Naive thymus-derived CD4-positive, alpha-beta T cell (primary cell): Measurements from ENCODE around the gene CAPN7. TPM values are rescaled to one million over a fixed set of nuclear protein-coding genes. Genes with fewer than 3 reads are reported as not detected.

ENCODE experiments used
- ATAC-seq: fragments of 150-1000 bp; cut with Tn5 transposase; 2 replicates; pipeline ENCODE4 v1.10.0; 2021; ENCODE audit warnings: mild to moderate bottlenecking, moderate library complexity
- CTCF ChIA-PET: fragments of 350-600 bp; sonication (Branson Sonifier 250); formaldehyde crosslinking; loops from one replicate; lab custom pipeline; 2021; ENCODE audit warnings: antibody characterized with exemption; lab: Charles Lee
- POLR2A ChIA-PET: fragments of 350-600 bp; sonication (Branson Sonifier 250); formaldehyde crosslinking; loops from one replicate; lab custom pipeline; 2021; ENCODE audit warnings: antibody characterized with exemption, inconsistent platforms; lab: Charles Lee
- DNase-seq, 9 donors: peaks; one replicate each; pipeline versions ENCODE4 v3.0.0 to v3.0.0-alpha.2; 2020 to 2022; ENCODE audit warnings: mixed read lengths in 1 of 9
- H3K27ac ChIP-seq: one replicate; pipeline ENCODE4 v1.7.0; 2013; ENCODE audit warnings: mild to moderate bottlenecking, low read depth, low read length, moderate library complexity
- H3K27me3 ChIP-seq, 2 donors: one replicate each; pipeline ENCODE4 v1.7.0; 2013; ENCODE audit warnings: low read length in 2 of 2, mild to moderate bottlenecking in 2 of 2, moderate library complexity in 2 of 2; ENCODE audit not compliant: control insufficient read depth in 2 of 2, insufficient read depth in 2 of 2
- H3K36me3 ChIP-seq, 3 experiments: 1 replicate in 2 of 3; 2 replicates in 1 of 3; pipeline ENCODE4 v1.7.0; 2013; ENCODE audit warnings: low read length in 3 of 3, mild to moderate bottlenecking in 3 of 3, moderate library complexity in 1 of 3; ENCODE audit not compliant: insufficient read depth in 3 of 3, control insufficient read depth in 2 of 3
- H3K4me1 ChIP-seq, 2 donors: one replicate each; pipeline ENCODE4 v1.7.0; 2013; ENCODE audit warnings: low read length in 2 of 2, mild to moderate bottlenecking in 2 of 2, moderate library complexity in 1 of 2; ENCODE audit not compliant: control insufficient read depth in 2 of 2, insufficient read depth in 2 of 2
- H3K4me3 ChIP-seq: 2 replicates; pipeline ENCODE4 v1.7.0; 2013; ENCODE audit warnings: mild to moderate bottlenecking, low read length
- H3K9me3 ChIP-seq, 3 experiments: 1 replicate in 2 of 3; 2 replicates in 1 of 3; pipeline ENCODE4 v1.7.0; 2013; ENCODE audit warnings: low read length in 3 of 3; ENCODE audit not compliant: control insufficient read depth in 2 of 3
- H3K27ac Mint-ChIP-seq, 9 donors: one replicate each; pipeline ENCODE4 v1.8.0; 2020 to 2022; ENCODE audit warnings: mixed read lengths in 9 of 9, mild to moderate bottlenecking in 8 of 9, moderate library complexity in 5 of 9, inconsistent platforms in 2 of 9
- H3K27me3 Mint-ChIP-seq, 5 donors: one replicate each; pipeline ENCODE4 v1.8.0; 2021 to 2022; ENCODE audit warnings: mixed read lengths in 5 of 5, mild to moderate bottlenecking in 1 of 5
- H3K36me3 Mint-ChIP-seq, 5 donors: one replicate each; pipeline ENCODE4 v1.8.0; 2020 to 2022; ENCODE audit warnings: mixed read lengths in 5 of 5, mild to moderate bottlenecking in 3 of 5, inconsistent platforms in 1 of 5
- H3K4me1 Mint-ChIP-seq, 7 donors: one replicate each; pipeline ENCODE4 v1.8.0; 2020 to 2022; ENCODE audit warnings: mixed read lengths in 7 of 7, mild to moderate bottlenecking in 3 of 7, inconsistent platforms in 1 of 7
- H3K4me3 Mint-ChIP-seq, 10 donors: one replicate each; pipeline ENCODE4 v1.8.0; 2020 to 2022; ENCODE audit warnings: mild to moderate bottlenecking in 10 of 10, mixed read lengths in 10 of 10, moderate library complexity in 6 of 10, inconsistent platforms in 2 of 10
- H3K9me3 Mint-ChIP-seq, 11 donors: one replicate each; pipeline ENCODE4 v1.8.0; 2020 to 2022; ENCODE audit warnings: mixed read lengths in 11 of 11, mild to moderate bottlenecking in 4 of 11, inconsistent platforms in 1 of 11, moderate library complexity in 1 of 11
- intact Hi-C, 2 donors: fragments of 100-400 bp; cut with micrococcal nuclease; formaldehyde crosslinking; loops; one replicate each; pipeline ENCODE4 v1.15.1; 2023
- polyA plus RNA-seq, 2 donors: library from polyadenylated mRNA; unstranded; fragments of 300-500 nt; fragmentation: Illumina TruSeq; gene quantifications; one replicate each; pipeline ENCODE4 v1.2.3, GENCODE V29; 2021
- total RNA-seq, 6 experiments: library from RNA in 5 of 6; stranded (reverse) in 5 of 6; gene quantifications; 1 replicate in 5 of 6; 2 replicates in 1 of 6; pipeline ENCODE4 v1.2.3 and lab custom pipeline; 2021 to 2026

CAPN7 gene
- total and polyA plus RNA-seq, 7 experiments from 2014 or later: 23.4 to 104 (median 61.5) TPM

DNA sequence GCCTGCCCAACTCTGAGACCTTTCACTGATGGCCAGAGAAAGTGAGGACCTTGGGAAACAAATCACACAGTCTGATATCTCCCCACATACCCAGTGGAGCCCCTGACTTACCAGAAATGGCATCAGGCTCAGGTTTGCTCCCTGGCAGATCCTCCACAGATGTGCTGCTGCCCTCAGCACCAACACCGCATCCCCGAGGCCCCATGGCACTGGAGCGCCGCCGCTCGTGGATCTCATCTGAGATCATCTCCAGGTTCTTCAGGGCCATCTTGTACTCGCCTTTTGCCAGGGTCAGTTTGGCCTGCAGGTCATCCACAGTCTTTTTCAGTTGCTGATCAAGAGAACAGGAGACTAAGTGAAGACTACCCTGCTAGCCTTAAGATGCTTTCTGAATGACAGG is 52.7 kb downstream of the CAPN7 start:
- no peak overlapping the region for H3K27ac ChIP-seq

DNA sequence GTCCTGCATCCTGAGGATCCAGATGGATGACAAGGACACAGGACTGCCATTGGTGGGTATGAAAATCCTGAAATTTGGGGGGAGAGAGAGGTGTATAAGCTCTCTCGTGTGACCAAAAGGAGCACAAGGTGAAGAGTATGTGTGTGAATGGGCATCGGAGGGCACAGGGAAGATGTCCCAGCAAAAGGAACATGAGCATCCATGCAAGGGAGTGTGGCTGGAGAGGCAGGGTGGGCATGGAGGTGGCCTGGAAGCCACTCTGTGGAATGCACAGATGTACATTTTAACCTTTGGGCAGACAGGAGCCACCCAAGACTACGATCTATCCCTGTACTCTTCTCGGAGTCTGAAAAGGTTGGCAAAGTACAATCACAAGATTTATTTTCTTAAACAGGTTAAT is 54.5 kb downstream of the CAPN7 start:
- Histone ChIP-seq H3K27me3 (no peaks in the 10 kb centered on the region), H3K9me3 (no peaks in the 10 kb centered on the region), H3K36me3 (peaks cover 15 to 66% (median 33%) of the 10 kb centered on the region in 3 experiments), H3K27ac (no peak overlapping the region), H3K4me3 (no peak overlapping the region), H3K4me1 (no peaks in the 10 kb centered on the region)
- H3K27ac Mint-ChIP-seq: peak overlapping the region; percentile 2 to 92 (median 85)
- H3K4me1 Mint-ChIP-seq: peaks cover 4 to 31% (median 19%) of the 10 kb centered on the region in 7 donors
- no peak overlapping the region for H3K4me3 Mint-ChIP-seq
- H3K36me3 Mint-ChIP-seq: peaks cover 0 to 53% (median 18%) of the 10 kb centered on the region in 5 donors
- H3K9me3 Mint-ChIP-seq: no peaks in the 10 kb centered on the region
- ChIA-PET POLR2A (interaction anchor here (1.8 kb wide), 1 partner anchor 54 kb away, joined by 6 read pairs; the partner anchor contains the start of gene CAPN7), CTCF (interaction anchor here (0.9 kb wide), 1 partner anchor 117 kb away, joined by 5 read pairs; no protein-coding TSS in a partner anchor)
- ATAC-seq: no peak
- no peak for DNase-seq
- no peaks in the 10 kb centered on the region for H3K27me3 Mint-ChIP-seq
- intact Hi-C loops: no loop called here

More for the DNA sequence above, 52.7 kb downstream of the CAPN7 start:
- Histone ChIP-seq H3K9me3 (no peaks in the 10 kb centered on the region), H3K27me3 (no peaks in the 10 kb centered on the region), H3K36me3 (peaks cover 15 to 84% (median 43%) of the 10 kb centered on the region in 3 experiments), H3K4me3 (no peak overlapping the region), H3K4me1 (no peaks in the 10 kb centered on the region)
- DNase-seq: no peak
- no peak for ATAC-seq
- peaks cover 1 to 13% (median 7%) of the 10 kb centered on the region in 7 donors for H3K4me1 Mint-ChIP-seq
- H3K4me3 Mint-ChIP-seq: no peak overlapping the region
- peak overlapping the region in 8 of 9 donors; percentile 15 to 86 (median 70) for H3K27ac Mint-ChIP-seq
- intact Hi-C loops: loop anchor here in 1 of 2 donors (10.0 kb wide), 1 partner anchor 316 kb away; no protein-coding TSS in a partner anchor
- peaks cover 0 to 50% (median 18%) of the 10 kb centered on the region in 5 donors for H3K36me3 Mint-ChIP-seq
- POLR2A ChIA-PET: interaction anchor here (1.8 kb wide), 1 partner anchor 52 kb away, joined by 6 read pairs; the partner anchor contains the start of gene CAPN7
- H3K27me3 Mint-ChIP-seq: no peaks in the 10 kb centered on the region
- no peaks in the 10 kb centered on the region for H3K9me3 Mint-ChIP-seq
- CTCF ChIA-PET: no interaction called here

DNA sequence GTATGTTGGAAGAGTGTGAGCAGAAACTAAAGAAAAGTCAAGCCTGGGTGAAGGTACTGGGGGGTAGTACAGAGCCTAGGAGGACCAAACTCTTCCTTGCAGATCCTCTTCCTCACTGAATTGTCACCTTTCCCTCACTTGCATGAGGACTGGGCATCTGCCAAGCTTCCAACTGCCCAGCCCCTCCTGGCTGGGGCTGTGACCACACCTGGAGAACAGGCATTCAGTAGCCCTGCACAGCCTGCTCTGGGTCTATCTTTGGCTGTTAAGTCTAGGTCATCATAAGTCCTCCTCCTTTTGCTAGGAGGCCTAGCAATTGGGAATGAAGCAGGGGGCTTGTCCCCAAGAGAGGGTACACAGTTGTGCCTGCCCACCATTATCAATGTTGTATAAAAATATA is 55.2 kb downstream of the CAPN7 start:
- Histone ChIP-seq H3K4me3 (no peak overlapping the region), H3K27me3 (no peaks in the 10 kb centered on the region), H3K36me3 (peaks cover 10 to 59% (median 33%) of the 10 kb centered on the region in 3 experiments), H3K9me3 (no peaks in the 10 kb centered on the region), H3K27ac (no peak overlapping the region), H3K4me1 (peaks cover 0 to 5% of the 10 kb centered on the region in 2 donors)
- H3K4me1 Mint-ChIP-seq: peaks cover 10 to 38% (median 27%) of the 10 kb centered on the region in 7 donors
- no peak for ATAC-seq
- DNase-seq: no peak
- ChIA-PET POLR2A (no interaction called here), CTCF (no interaction called here)
- H3K4me3 Mint-ChIP-seq: no peak overlapping the region
- H3K27me3 Mint-ChIP-seq: no peaks in the 10 kb centered on the region
- intact Hi-C loops: no loop called here
- H3K36me3 Mint-ChIP-seq: peaks cover 0 to 47% (median 15%) of the 10 kb centered on the region in 5 donors
- peak overlapping the region; percentile 39 to 88 (median 83) for H3K27ac Mint-ChIP-seq
- H3K9me3 Mint-ChIP-seq: no peaks in the 10 kb centered on the region

DNA sequence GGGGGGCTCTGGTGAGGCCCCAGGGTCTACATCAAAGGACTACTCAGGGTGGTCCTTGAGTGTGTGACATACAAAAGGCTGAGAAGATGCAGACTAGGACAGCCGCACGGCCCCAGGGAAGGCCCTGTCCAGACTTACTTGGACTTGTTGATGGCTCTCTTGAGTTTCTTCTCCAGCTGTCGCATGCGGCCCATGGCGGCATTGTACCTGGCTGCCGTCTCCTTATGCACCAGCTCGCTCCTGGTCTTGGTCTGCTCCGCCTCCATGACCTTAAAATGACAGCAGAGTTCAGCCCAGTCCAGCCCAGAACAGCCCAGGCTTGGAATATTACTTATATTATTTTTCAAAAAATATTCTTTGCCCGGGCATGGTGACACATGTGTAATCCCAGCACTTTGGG is 56.0 kb downstream of the CAPN7 start:
- peaks cover 0 to 45% (median 14%) of the 10 kb centered on the region in 5 donors for H3K36me3 Mint-ChIP-seq
- CTCF ChIA-PET: no interaction called here
- peak overlapping the region in 8 of 9 donors; percentile 69 to 88 (median 84) for H3K27ac Mint-ChIP-seq
- Histone ChIP-seq H3K27me3 (no peaks in the 10 kb centered on the region), H3K4me1 (peaks cover 6 to 10% of the 10 kb centered on the region in 2 donors), H3K4me3 (no peak overlapping the region), H3K27ac (no peak overlapping the region), H3K36me3 (peaks cover 10 to 53% (median 33%) of the 10 kb centered on the region in 3 experiments), H3K9me3 (no peaks in the 10 kb centered on the region)
- intact Hi-C loops: no loop called here
- no peaks in the 10 kb centered on the region for H3K27me3 Mint-ChIP-seq
- POLR2A ChIA-PET: no interaction called here
- H3K9me3 Mint-ChIP-seq: no peaks in the 10 kb centered on the region
- no peak for ATAC-seq
- peaks cover 13 to 46% (median 30%) of the 10 kb centered on the region in 7 donors for H3K4me1 Mint-ChIP-seq
- no peak for DNase-seq
- H3K4me3 Mint-ChIP-seq: no peak overlapping the region

DNA sequence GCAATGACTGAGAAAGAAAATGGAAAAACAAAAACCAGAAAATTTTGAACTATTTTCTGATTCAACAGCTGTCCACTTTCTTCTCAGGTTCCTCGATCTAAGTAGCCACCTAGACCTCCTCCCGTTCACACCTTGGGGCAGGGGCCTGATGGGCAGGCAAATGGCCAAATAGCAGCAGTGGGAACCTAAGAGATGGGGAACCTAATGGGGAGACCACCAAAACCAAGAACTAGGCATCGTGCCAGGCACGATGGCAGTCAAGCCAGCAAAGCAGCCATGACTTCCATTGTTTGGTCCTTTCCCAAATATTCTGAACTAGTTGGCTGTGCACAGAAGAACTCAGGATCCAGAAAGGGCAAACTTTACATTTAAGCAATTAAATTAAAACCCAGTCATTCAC is 57.1 kb downstream of the CAPN7 start:
- Histone ChIP-seq H3K27me3 (no peaks in the 10 kb centered on the region), H3K4me1 (peaks cover 12 to 21% of the 10 kb centered on the region in 2 donors), H3K4me3 (no peak overlapping the region), H3K27ac (no peak overlapping the region), H3K36me3 (peaks cover 10 to 46% (median 25%) of the 10 kb centered on the region in 3 experiments), H3K9me3 (no peaks in the 10 kb centered on the region)
- H3K27me3 Mint-ChIP-seq: no peaks in the 10 kb centered on the region
- H3K4me3 Mint-ChIP-seq: no peak overlapping the region
- H3K9me3 Mint-ChIP-seq: no peaks in the 10 kb centered on the region
- CTCF ChIA-PET: interaction anchor here (0.6 to 0.7 kb wide), 2 partner anchors 14 to 69 kb away, joined by 3 read pairs; partner anchors contain the start of gene SH3BP5
- peaks cover 4 to 34% (median 9%) of the 10 kb centered on the region in 5 donors for H3K36me3 Mint-ChIP-seq
- no peak for DNase-seq
- intact Hi-C loops: no loop called here
- ATAC-seq: no peak
- H3K27ac Mint-ChIP-seq: peak overlapping the region in 6 of 9 donors; percentile 26 to 88 (median 75)
- H3K4me1 Mint-ChIP-seq: peaks cover 18 to 56% (median 38%) of the 10 kb centered on the region in 7 donors
- POLR2A ChIA-PET: no interaction called here

DNA sequence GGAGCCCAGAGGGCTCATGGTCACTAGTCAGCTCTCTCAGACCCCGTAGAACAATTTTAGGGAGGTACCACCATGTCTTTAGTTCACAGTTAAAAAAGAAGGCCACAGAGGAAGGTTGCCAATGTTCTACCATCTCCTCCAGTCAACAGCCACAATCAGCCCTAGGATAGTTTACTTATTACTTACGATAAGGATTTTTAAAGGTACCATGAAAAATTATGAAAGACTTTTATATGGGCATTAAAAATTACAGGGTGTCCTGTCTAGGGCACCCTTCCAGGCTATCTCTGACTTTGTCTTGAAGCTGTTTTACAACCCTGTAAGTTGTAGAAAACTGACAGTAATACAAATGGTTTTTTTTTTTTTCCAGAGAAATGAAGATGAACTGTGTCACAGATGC is 57.9 kb downstream of the CAPN7 start:
- H3K27me3 Mint-ChIP-seq: no peaks in the 10 kb centered on the region
- no peaks in the 10 kb centered on the region for H3K9me3 Mint-ChIP-seq
- no peaks in the 10 kb centered on the region for H3K9me3 ChIP-seq
- POLR2A ChIA-PET: no interaction called here
- no peaks in the 10 kb centered on the region for H3K27me3 ChIP-seq
- CTCF ChIA-PET: interaction anchor here (1.5 to 7.0 kb wide), 3 partner anchors 59 to 67 kb away, joined by 4 to 139 read pairs (median 51); partner anchors contain the start of genes CAPN7 and SH3BP5
- H3K36me3 Mint-ChIP-seq: peaks cover 4 to 32% (median 9%) of the 10 kb centered on the region in 5 donors
- DNase-seq: no peak
- peaks cover 20 to 64% (median 44%) of the 10 kb centered on the region in 7 donors for H3K4me1 Mint-ChIP-seq
- intact Hi-C loops: no loop called here
- peaks cover 20 to 29% of the 10 kb centered on the region in 2 donors for H3K4me1 ChIP-seq
- peak overlapping the region in 7 of 9 donors; percentile 57 to 88 (median 71) for H3K27ac Mint-ChIP-seq
- peaks cover 10 to 38% (median 28%) of the 10 kb centered on the region in 3 experiments for H3K36me3 ChIP-seq
- no peak overlapping the region for H3K4me3 ChIP-seq
- H3K4me3 Mint-ChIP-seq: no peak overlapping the region
- ATAC-seq: no peak
- no peak overlapping the region for H3K27ac ChIP-seq
